ENCODE data around the gene ITGB6. TPM values are rescaled to one million over a fixed set of nuclear protein-coding genes. Genes with fewer than 3 reads are reported as not detected.

Gene ITGB6
- total RNA-seq, 1 donor from 2014 or later: 50.4 TPM

DNA sequence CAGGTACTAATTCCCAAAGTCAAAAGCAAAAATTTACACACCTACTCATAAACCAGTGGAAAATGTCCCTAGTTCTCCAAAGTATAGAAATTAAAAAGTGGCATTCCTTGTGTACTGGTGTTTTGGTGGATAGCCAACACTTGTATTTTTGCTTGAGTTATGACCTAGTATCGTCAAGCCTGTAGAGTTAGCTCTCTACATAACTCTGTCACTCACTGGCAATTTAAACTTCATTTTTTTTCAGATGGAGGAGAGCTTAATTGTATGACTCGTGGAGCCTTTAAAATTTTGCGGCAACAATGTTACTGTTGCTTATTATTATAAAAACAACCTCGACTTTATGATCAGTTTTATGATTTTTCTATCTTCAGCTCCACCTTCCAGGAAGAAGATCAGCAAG, 58.7 kb downstream of the ITGB6 start:
- DNase-seq (ENCODE audit: low read depth): no peak
- TF ChIP-seq, protein P1, sequence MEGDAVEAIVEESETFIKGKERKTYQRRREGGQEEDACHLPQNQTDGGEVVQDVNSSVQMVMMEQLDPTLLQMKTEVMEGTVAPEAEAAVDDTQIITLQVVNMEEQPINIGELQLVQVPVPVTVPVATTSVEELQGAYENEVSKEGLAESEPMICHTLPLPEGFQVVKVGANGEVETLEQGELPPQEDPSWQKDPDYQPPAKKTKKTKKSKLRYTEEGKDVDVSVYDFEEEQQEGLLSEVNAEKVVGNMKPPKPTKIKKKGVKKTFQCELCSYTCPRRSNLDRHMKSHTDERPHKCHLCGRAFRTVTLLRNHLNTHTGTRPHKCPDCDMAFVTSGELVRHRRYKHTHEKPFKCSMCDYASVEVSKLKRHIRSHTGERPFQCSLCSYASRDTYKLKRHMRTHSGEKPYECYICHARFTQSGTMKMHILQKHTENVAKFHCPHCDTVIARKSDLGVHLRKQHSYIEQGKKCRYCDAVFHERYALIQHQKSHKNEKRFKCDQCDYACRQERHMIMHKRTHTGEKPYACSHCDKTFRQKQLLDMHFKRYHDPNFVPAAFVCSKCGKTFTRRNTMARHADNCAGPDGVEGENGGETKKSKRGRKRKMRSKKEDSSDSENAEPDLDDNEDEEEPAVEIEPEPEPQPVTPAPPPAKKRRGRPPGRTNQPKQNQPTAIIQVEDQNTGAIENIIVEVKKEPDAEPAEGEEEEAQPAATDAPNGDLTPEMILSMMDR (conservative IDR thresholded peaks at IDR 0.05; ENCODE audit: low read depth, low read length): no peak
- no peak overlapping the region for H3K4me3 ChIP-seq (ENCODE audit: low read depth, low read length)

DNA sequence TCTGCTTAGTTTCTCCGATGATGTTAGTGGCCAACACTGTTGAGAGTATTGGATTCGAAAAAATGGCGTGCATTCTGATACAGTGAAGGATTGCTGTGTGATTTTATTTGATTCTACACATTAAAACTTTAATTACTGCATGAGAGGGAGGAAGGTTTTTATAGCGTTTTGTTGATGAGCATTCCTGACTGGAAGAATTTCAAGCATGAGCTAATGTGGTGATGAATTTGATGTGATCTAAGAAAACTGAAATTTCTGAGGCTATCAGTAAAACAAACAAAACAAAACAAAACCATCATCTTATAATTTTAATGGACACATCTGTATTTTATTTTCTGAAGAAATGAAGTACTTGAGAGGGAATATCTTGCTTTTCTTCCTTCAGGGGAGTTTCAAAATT, 59.6 kb downstream of the ITGB6 start:
- no peak for DNase-seq (ENCODE audit: low read depth)
- TF ChIP-seq, protein P1 (conservative IDR thresholded peaks at IDR 0.05; ENCODE audit: low read depth, low read length): no peak
- no peak overlapping the region for H3K4me3 ChIP-seq (ENCODE audit: low read depth, low read length)

GRCh38 chr2:160139991-160140390, 60.1 kb downstream of the ITGB6 start:
- DNase-seq (ENCODE audit: low read depth): no peak
- no peak overlapping the region for H3K4me3 ChIP-seq (ENCODE audit: low read depth, low read length)
- TF ChIP-seq, protein P1 (conservative IDR thresholded peaks at IDR 0.05; ENCODE audit: low read depth, low read length): no peak

DNA sequence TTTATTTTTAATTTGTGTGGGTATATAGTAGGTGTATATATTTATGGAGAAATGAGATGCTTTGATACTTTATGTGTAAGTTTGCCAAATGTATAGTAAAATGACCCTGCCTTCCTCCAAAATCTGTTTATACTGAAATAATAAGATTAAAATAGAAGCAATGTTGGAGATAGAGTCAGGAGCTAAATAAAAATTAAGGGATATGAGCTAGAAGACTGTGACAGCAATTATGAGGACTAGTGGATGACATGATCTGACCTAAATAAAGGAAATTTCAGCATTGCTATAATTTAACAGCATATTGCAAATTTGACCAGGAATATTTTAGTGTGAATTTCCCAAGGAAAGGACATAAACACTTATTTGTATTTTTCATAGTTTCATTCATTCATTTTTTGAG, 60.7 kb downstream of the ITGB6 start:
- DNase-seq (ENCODE audit: low read depth): no peak
- TF ChIP-seq, protein P1 (conservative IDR thresholded peaks at IDR 0.05; ENCODE audit: low read depth, low read length): no peak
- H3K4me3 ChIP-seq (ENCODE audit: low read depth, low read length): no peak overlapping the region

DNA sequence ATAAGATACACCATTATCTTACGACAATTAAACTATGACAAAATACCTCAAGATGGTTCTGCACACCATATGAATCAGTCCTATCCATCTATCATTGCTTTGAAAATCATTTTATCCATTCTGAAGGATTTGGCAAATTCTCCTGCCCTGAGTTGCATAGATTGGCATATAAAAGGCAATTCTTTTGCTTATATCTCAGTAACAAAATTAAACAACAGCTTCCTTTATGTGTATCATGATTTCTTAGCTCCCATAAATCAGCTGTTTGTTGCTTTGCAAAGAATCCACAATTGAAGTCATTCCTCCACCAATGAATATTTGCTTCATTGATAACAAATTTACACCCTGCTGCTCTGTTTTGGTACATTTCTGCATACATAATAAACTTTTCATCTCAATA, 61.7 kb downstream of the ITGB6 start:
- TF ChIP-seq, protein P1 (conservative IDR thresholded peaks at IDR 0.05; ENCODE audit: low read depth, low read length): no peak
- no peak overlapping the region for H3K4me3 ChIP-seq (ENCODE audit: low read depth, low read length)
- no peak for DNase-seq (ENCODE audit: low read depth)

- no peak overlapping the region for H3K4me3 ChIP-seq (ENCODE audit: low read depth, low read length)
- TF ChIP-seq, protein P1 (conservative IDR thresholded peaks at IDR 0.05; ENCODE audit: low read depth, low read length): no peak
- no peak for DNase-seq (ENCODE audit: low read depth)
These were observed 62.6 kb downstream of the ITGB6 start for GRCh38 chr2:160137464-160137863.

DNA sequence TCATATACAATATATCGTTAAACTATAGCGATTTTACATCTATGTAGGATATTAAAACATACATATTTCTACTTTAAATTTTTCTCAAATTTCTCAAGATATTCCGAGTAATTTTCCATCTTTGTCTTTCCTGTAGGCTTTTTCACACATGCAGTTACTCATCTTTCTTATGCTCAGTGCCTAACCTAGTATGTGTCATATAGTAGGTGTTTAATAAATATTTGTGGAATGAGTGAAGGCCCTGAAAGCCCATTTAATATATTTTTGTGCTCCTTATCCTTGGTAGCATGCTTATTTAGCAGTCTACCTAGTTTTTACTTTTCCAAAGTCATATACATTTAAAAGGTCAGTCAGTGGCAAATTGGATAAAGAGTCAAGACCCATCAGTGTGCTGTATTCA, 67.3 kb downstream of the ITGB6 start:
- H3K4me3 ChIP-seq (ENCODE audit: low read depth, low read length): no peak overlapping the region
- TF ChIP-seq, protein P1 (conservative IDR thresholded peaks at IDR 0.05; ENCODE audit: low read depth, low read length): no peak
- no peak for DNase-seq (ENCODE audit: low read depth)

Measured in epithelial cell of proximal tubule (primary cell).